MCF 10A (cell line): ENCODE data around the gene UBA1. TPM values are rescaled to one million over a fixed set of nuclear protein-coding genes. Genes with fewer than 3 reads are reported as not detected.
A peak's percentile ranks its signal among the peaks of the same experiment; 100 is the strongest.

Source experiments
- BruUV-seq: library from RNA; stranded (reverse); fragments of 400-500 nt; replicated peaks from 2 replicates; lab custom pipeline; 2021; lab: Mats Ljungman, UMichigan
- CTCF ChIA-PET: fragments of 300-600 bp; sonication (Branson Sonifier 250); formaldehyde crosslinking; extraction: SDS; loops from one replicate; lab custom pipeline; 2021; ENCODE audit warnings: antibody characterized with exemption, inconsistent platforms; lab: Yijun Ruan, JAX
- POLR2A ChIA-PET: fragments of 300-600, 350-650 bp; sonication (Branson Sonifier 250); formaldehyde crosslinking; extraction: SDS; loops from one replicate; lab custom pipeline; 2020; ENCODE audit warnings: antibody characterized with exemption, inconsistent platforms; lab: Yijun Ruan, JAX
- DNase-seq: peaks from one replicate; pipeline ENCODE4 v3.0.0-alpha.2; 2018; ENCODE audit not compliant: unreplicated experiment
- H3K27ac Mint-ChIP-seq: one replicate; pipeline ENCODE4 v1.8.0; 2022; ENCODE audit warnings: mild to moderate bottlenecking, low read depth, mixed read lengths; ENCODE audit not compliant: unreplicated experiment
- H3K27me3 Mint-ChIP-seq: one replicate; pipeline ENCODE4 v1.8.0; 2022; ENCODE audit warnings: mixed read lengths; ENCODE audit not compliant: insufficient read depth, unreplicated experiment
- H3K36me3 Mint-ChIP-seq: one replicate; pipeline ENCODE4 v1.8.0; 2022; ENCODE audit warnings: mild to moderate bottlenecking, moderate library complexity, mixed read lengths; ENCODE audit not compliant: insufficient read depth, unreplicated experiment
- H3K4me1 Mint-ChIP-seq: one replicate; pipeline ENCODE4 v1.8.0; 2022; ENCODE audit warnings: mixed read lengths; ENCODE audit not compliant: insufficient read depth, unreplicated experiment
- H3K4me3 Mint-ChIP-seq: one replicate; pipeline ENCODE4 v1.8.0; 2022; ENCODE audit warnings: mild to moderate bottlenecking, moderate library complexity, mixed read lengths; ENCODE audit not compliant: unreplicated experiment
- H3K9me3 Mint-ChIP-seq: one replicate; pipeline ENCODE4 v1.8.0; 2022; ENCODE audit warnings: mixed read lengths; ENCODE audit not compliant: unreplicated experiment
- intact Hi-C: fragments of 100-400 bp; cut with micrococcal nuclease; formaldehyde crosslinking; loops from 2 replicates; pipeline ENCODE4 v1.14.1; 2022
- total RNA-seq: library from RNA; stranded (reverse); gene quantifications from 2 replicates; pipeline ENCODE4 v1.2.3, GENCODE V29; 2022
- TF ChIP-seq, protein P1 (sequence below): fragments of 200-600 bp; IDR thresholded peaks from one replicate; pipeline ENCODE4 v1.8.0; 2022; ENCODE audit warnings: antibody characterized with exemption, mild to moderate bottlenecking; ENCODE audit not compliant: unreplicated experiment

UBA1 gene
- total RNA-seq, 1 experiment from 2014 or later: 248 TPM

- H3K27ac Mint-ChIP-seq: peak overlapping the region; percentile 35
- no peaks in the 10 kb centered on the region for H3K27me3 Mint-ChIP-seq
- BruUV-seq: no TSS peak
- H3K4me1 Mint-ChIP-seq: peaks cover 28% of the 10 kb centered on the region
- ChIA-PET POLR2A (interaction anchor here (0.9 kb wide), 1 partner anchor 19 kb away, joined by 4 read pairs; no protein-coding TSS in a partner anchor), CTCF (interaction anchor here (0.8 kb wide), 1 partner anchor 318 kb away, joined by 4 read pairs; no protein-coding TSS in a partner anchor)
- TF ChIP-seq, protein P1, sequence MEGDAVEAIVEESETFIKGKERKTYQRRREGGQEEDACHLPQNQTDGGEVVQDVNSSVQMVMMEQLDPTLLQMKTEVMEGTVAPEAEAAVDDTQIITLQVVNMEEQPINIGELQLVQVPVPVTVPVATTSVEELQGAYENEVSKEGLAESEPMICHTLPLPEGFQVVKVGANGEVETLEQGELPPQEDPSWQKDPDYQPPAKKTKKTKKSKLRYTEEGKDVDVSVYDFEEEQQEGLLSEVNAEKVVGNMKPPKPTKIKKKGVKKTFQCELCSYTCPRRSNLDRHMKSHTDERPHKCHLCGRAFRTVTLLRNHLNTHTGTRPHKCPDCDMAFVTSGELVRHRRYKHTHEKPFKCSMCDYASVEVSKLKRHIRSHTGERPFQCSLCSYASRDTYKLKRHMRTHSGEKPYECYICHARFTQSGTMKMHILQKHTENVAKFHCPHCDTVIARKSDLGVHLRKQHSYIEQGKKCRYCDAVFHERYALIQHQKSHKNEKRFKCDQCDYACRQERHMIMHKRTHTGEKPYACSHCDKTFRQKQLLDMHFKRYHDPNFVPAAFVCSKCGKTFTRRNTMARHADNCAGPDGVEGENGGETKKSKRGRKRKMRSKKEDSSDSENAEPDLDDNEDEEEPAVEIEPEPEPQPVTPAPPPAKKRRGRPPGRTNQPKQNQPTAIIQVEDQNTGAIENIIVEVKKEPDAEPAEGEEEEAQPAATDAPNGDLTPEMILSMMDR: no peak
- intact Hi-C loops: loop anchor here (10.0 kb wide), 1 partner anchor 826 kb away; no protein-coding TSS in a partner anchor
- no peaks in the 10 kb centered on the region for H3K9me3 Mint-ChIP-seq
- no peak overlapping the region for H3K4me3 Mint-ChIP-seq
- no peak for DNase-seq
- H3K36me3 Mint-ChIP-seq: peaks cover 61% of the 10 kb centered on the region
Observed at GRCh38 chrX:47198687-47199080, 5.1 kb downstream of the UBA1 start.

- peaks cover 67% of the 10 kb centered on the region for H3K36me3 Mint-ChIP-seq
- no peak overlapping the region for H3K27ac Mint-ChIP-seq
- TF ChIP-seq, protein P1: no peak
- CTCF ChIA-PET: interaction anchor here (0.8 to 2.0 kb wide), 2 partner anchors 185 to 317 kb away, joined by 4 to 9 read pairs; no protein-coding TSS in a partner anchor
- no peaks in the 10 kb centered on the region for H3K9me3 Mint-ChIP-seq
- H3K27me3 Mint-ChIP-seq: no peaks in the 10 kb centered on the region
- POLR2A ChIA-PET: no interaction called here
- H3K4me1 Mint-ChIP-seq: peaks cover 27% of the 10 kb centered on the region
- intact Hi-C loops: loop anchor here (10.0 kb wide), 1 partner anchor 826 kb away; no protein-coding TSS in a partner anchor
- no peak for DNase-seq
- no peak overlapping the region for H3K4me3 Mint-ChIP-seq
- BruUV-seq: no TSS peak
Observed at GRCh38 chrX:47199286-47199685, 5.7 kb downstream of the UBA1 start.

DNA sequence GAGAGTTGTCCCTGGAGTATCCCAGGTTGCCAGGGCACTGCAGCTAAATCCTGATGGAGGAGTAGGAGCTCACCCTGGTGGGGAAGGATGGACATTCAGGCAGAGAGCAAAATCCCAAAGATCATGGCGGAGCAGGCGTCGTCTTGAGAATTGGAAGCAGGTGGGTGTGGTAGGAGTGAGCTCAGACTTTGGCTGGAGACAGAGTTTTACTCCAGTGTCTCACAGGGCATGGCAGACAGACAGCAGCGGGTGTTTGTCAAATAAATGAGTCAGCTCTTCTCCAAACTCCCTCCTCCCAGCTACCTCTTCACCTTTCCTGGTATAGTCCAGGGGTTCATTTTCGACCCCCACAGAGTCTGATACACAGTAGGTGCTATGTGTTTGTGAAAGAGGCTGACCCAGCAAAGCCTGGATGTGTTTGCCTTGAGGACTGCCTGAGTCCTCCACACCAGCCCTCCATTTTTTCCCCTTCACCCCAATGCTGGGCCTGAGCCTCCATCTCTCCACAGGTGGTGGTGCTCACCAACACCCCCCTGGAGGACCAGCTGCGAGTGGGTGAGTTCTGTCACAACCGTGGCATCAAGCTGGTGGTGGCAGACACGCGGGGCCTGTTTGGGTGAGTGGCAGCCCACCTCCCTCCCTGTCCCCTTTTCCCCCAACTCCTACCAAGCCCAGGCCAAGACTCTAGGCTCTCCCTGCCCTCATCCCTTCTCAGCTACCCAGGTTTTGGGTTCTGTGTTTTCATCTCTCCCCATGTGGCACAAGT is 6.9 kb downstream of the UBA1 start:
- BruUV-seq: no TSS peak
- H3K4me3 Mint-ChIP-seq: no peak overlapping the region
- ChIA-PET CTCF (interaction anchor here (0.6 to 2.0 kb wide), 4 partner anchors 8 to 1768 kb away, joined by 4 to 9 read pairs (median 4); no protein-coding TSS in a partner anchor), POLR2A (interaction anchor here (1.3 to 2.1 kb wide), 5 partner anchors 9 to 184 kb away, joined by 4 to 17 read pairs (median 5); no protein-coding TSS in a partner anchor)
- intact Hi-C loops: loop anchor here (1.0 kb wide), 1 partner anchor 184 kb away; no protein-coding TSS in a partner anchor
- H3K9me3 Mint-ChIP-seq: no peaks in the 10 kb centered on the region
- H3K27ac Mint-ChIP-seq: peak overlapping the region; percentile 73
- H3K4me1 Mint-ChIP-seq: peaks cover 18% of the 10 kb centered on the region
- H3K27me3 Mint-ChIP-seq: no peaks in the 10 kb centered on the region
- H3K36me3 Mint-ChIP-seq: peaks cover 80% of the 10 kb centered on the region
- TF ChIP-seq, protein P1: peak; percentile 28
- peak; percentile 51 for DNase-seq

DNA sequence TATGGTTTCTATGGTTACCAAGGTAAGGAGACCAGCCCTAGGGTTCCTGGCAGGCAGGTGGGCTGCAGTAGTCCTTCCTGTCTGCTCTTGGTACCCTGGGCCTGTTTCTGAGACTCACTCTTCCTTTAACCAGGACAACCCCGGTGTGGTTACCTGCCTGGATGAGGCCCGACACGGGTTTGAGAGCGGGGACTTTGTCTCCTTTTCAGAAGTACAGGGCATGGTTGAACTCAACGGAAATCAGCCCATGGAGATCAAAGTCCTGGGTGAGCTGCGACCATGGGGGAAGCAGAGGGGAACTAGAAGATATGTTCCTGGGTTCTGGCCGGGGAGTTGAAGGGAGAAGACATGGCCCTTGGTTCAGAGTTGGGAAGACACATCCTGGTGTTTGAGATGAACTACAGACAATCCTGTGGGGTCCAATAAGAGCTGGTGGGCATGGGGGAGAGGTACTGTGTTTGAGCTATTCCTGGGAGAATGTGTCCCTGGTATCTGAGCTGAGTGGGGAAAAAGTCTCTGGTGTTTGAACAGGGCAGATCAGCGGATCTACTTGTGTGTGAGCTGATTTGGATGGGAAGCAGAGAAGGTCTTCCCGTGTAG is 7.8 kb downstream of the UBA1 start:
- POLR2A ChIA-PET: interaction anchor here (1.3 to 2.1 kb wide), 4 partner anchors 10 to 18 kb away, joined by 4 to 17 read pairs (median 7); no protein-coding TSS in a partner anchor
- no peaks in the 10 kb centered on the region for H3K9me3 Mint-ChIP-seq
- no peak overlapping the region for H3K4me3 Mint-ChIP-seq
- BruUV-seq: no TSS peak
- peaks cover 89% of the 10 kb centered on the region for H3K36me3 Mint-ChIP-seq
- DNase-seq: no peak
- H3K27ac Mint-ChIP-seq: no peak overlapping the region
- TF ChIP-seq, protein P1: no peak
- H3K27me3 Mint-ChIP-seq: no peaks in the 10 kb centered on the region
- CTCF ChIA-PET: interaction anchor here (0.5 to 2.0 kb wide), 7 partner anchors 31 to 1972 kb away, joined by 3 to 9 read pairs (median 3); no protein-coding TSS in a partner anchor
- peaks cover 9% of the 10 kb centered on the region for H3K4me1 Mint-ChIP-seq
- intact Hi-C loops: no loop called here
